WTC11 (cell line): ENCODE results near the gene TSC22D4.

Experiments
- CREB1 ChIP-seq: sonication (generic); formaldehyde crosslinking; IDR thresholded peaks from 2 replicates; pipeline ENCODE4 v1.8.0; 2023; ENCODE audit warnings: mild to moderate bottlenecking, missing genetic modification reagents
- CTCF ChIP-seq: fragments of 200-600 bp; IDR thresholded peaks from 2 replicates; pipeline ENCODE4 v1.8.0; 2022; ENCODE audit warnings: antibody characterized with exemption
- TP53 ChIP-seq: sonication (generic); formaldehyde crosslinking; IDR thresholded peaks from 2 replicates; pipeline ENCODE4 v1.8.1; 2023; ENCODE audit warnings: mild to moderate bottlenecking, missing genetic modification reagents
- TF ChIP-seq, protein P1 (sequence below): sonication (generic); formaldehyde crosslinking; IDR thresholded peaks from 2 replicates; pipeline ENCODE4 v1.8.0; 2023; ENCODE audit warnings: missing genetic modification reagents
- TF ChIP-seq, protein P2 (sequence below): fragments of 250-450 bp; sonication (Bioruptor Pico); IDR thresholded peaks from 2 replicates; pipeline ENCODE4 v1.8.0; 2021; ENCODE audit warnings: mild to moderate bottlenecking

DNA sequence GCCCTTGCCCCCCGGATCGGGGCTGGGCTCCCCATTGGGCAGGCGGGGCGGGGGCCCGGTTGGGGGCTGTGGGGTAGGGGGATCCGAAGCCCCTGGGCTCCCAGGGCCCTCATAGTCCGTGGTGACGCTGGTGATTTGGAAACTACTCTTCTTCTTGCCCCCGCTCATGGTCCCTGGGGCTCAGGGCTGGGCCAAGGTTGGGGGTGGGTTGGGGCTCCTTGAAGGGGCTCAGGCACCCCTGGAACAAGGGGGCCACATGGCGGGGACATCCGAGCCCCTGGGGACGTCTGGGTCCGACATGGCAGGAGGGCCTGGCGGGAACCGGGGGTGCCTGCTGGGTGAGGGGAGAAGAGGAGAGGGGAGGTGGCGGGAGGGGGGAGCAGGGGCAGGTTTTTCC, 1.1 kb downstream of the TSC22D4 start:
- TF ChIP-seq, protein P1, sequence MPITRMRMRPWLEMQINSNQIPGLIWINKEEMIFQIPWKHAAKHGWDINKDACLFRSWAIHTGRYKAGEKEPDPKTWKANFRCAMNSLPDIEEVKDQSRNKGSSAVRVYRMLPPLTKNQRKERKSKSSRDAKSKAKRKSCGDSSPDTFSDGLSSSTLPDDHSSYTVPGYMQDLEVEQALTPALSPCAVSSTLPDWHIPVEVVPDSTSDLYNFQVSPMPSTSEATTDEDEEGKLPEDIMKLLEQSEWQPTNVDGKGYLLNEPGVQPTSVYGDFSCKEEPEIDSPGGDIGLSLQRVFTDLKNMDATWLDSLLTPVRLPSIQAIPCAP = no peak
- TF ChIP-seq TP53 (CRISPR knock-in tag) = no peak
- no peak for TF ChIP-seq CTCF
- TF ChIP-seq, protein P2, sequence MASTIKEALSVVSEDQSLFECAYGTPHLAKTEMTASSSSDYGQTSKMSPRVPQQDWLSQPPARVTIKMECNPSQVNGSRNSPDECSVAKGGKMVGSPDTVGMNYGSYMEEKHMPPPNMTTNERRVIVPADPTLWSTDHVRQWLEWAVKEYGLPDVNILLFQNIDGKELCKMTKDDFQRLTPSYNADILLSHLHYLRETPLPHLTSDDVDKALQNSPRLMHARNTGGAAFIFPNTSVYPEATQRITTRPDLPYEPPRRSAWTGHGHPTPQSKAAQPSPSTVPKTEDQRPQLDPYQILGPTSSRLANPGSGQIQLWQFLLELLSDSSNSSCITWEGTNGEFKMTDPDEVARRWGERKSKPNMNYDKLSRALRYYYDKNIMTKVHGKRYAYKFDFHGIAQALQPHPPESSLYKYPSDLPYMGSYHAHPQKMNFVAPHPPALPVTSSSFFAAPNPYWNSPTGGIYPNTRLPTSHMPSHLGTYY (CRISPR knock-in tag) = no peak
- no peak for TF ChIP-seq CREB1 (CRISPR knock-in tag)
